Right lung (tissue), 5 donors: ENCODE data around the gene CACNB4. TPM values are rescaled to one million over a fixed set of nuclear protein-coding genes. Genes with fewer than 3 reads are reported as not detected.
"Not testable (repeated sequence)": the region's sequence is repeated elsewhere in the genome, so short reads cannot be mapped to it uniquely, and the experiment has no call there.

Experiments used
- DNase-seq, 2 donors: peaks; one replicate each; pipeline ENCODE4 v3.0.0-alpha.2; 2013
- polyA plus RNA-seq, 5 donors: library from polyadenylated mRNA; unstranded; fragments of 120-200 nt; gene quantifications; one replicate each; pipeline versions ENCODE4 v1.2.1 to v1.2.3, GENCODE V29; 2013; ENCODE audit warnings: inconsistent platforms in 1 of 5, low replicate concordance in 1 of 5; ENCODE audit not compliant: insufficient read length in 5 of 5, insufficient read depth in 1 of 5

CACNB4 gene
- polyA plus RNA-seq, 5 donors, result 4.2 to 12.8 (median 9.3) TPM

- DNase-seq, result no peak
These were observed 43.3 kb downstream of the CACNB4 start for GRCh38 chr2:152055366-152056108.

- DNase-seq, result no peak
These were observed 44.3 kb downstream of the CACNB4 start for GRCh38 chr2:152054593-152054992.

- DNase-seq, result no peak
These were observed 47.4 kb downstream of the CACNB4 start for GRCh38 chr2:152051436-152051835.

DNA sequence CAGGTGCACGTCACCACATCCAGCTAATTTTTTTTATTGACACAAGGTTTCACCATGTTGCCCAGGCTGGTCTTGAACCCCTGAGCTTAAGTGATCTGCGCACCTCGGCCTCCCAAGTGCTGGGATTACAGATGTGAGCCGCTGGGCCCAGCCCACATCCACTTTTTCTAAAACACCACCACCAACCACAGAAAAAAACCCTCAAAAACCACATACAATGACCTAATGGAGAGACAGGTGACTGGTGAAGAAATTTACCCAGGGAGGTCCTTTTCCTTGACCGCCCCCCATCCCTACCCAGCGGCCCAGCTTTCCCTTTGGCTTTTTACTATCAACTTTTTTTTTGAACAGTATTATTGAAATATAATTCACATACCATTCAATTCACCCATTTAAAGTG, 47.9 kb downstream of the CACNB4 start:
- no peak for DNase-seq

DNA sequence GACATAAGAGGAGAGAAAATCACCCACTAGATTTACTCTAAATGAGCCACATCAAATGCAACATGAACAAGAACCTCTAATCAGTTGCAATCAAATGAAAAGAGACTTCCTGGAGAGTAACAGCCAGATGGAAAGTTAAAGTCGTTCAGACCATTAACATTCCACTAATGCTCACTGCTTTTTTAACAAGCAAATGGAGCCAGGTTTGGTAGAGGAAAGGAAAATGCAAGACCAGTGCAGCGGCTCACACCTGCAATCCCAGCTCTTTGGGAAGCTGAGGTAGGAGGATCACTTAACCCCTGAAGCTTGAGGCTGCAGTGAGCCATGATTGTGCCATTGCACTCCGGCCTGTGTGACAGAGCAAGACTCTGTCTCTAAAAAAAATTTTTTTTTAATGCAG, 48.5 kb downstream of the CACNB4 start:
- no peak for DNase-seq

DNA sequence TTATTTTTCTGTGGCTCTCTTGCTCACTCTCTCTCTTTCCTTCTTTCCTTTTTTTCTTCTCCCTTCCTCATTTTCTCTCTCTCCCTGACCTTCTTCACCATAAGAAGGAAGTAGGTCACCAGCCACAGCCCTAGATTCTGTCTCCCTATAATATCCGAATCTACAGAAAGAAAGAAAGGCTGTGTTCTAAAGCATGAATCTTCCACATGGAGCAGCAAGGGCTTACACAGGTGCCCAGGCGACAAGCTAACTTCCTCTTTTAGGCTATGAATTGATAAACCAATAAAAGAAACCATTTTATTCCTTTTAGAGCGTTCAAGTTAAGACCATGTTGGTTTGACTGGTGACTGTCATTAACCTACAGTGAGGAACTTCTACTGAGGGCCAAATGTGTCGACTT, 49.3 kb downstream of the CACNB4 start:
- no peak for DNase-seq

GRCh38 chr2:152047824-152048471, 50.9 kb downstream of the CACNB4 start:
- DNase-seq, result no peak

DNA sequence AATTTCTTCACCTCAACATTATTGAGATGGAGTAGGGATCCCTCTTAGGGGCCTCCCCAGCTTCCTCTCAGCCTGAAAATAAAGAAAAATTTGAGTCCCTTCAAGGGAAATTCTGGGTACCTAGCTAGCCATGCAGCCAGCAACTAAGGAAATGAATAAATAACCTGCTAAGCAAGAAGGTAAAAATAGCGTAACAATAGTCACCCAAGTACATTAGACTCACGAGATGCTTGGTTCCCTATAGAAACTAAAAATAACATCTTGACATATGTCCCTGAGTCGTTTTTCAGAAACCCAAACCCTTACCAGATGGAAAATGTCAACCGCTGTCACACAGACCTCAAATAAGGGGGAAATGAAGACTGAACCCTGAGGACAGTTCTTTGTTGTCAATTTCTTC, 51.9 kb downstream of the CACNB4 start:
- no peak for DNase-seq

DNA sequence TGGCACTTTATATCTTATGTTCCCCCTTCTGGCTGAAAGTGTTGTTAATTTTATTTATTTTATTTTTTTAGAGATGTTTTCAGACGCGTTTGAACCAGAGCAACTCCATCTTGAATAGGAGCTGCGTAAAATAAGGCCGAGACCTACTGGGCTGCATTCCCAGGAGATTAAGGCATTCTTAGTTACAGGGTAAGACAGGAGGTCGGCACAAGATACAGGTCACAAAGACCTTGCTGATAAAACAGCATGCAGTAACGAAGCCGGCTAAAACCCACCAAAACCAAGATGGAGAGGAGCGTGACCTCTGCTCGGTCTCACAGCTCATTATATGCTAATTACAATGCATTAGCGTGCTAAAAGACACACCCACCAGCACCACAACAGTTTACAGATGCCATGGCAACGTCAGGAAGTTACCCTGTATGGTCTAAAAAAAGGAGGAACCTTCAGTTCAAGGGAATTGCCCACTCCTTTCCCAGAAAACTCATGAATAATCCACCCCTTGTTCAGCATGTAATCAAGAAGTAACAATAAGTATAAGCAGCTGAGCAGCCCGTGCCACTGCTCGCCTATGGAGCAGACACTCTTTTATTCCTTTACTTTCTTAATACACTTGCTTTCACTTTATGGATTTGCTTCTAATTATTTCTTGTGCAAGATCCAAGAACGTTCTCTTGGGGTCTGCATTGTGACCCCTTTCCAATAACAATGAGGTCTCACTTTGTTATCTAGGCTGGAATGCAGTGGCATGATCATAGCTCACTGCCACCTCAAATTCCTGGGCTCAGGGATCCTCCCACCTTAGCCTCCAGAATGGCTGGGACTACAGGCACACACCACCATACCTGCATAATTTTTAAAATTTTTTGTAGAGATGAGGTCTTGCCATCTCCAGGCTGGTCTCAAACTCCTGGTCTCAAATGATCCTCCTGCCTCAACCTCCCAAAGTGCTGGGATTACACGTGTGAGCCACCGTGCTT, 55.9 kb downstream of the CACNB4 start:
- no peak for DNase-seq

DNA sequence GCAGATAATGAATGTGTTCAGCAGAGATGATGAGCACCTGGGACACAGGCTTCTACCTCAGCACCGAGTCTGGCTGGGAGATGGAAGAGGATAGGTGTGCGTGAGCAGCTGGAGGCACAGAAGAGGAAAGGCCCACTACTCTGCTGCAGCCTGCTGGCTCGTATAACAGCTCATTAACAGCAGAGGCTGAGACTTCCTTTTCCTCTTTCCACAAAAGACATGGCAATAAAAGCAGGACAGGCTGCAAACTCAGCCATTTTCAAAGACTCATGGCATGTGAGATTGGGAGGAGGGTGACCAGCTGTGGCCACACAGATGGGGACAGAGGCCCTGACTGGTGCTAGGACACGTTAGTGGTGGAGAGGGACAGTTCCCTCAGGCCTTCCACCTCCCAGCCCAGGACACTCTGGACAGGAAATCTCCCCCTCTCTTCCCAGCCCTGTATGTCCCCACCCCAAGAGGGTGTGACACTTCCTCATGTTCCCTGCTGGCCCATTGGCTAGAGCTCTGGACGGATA, 60.3 kb downstream of the CACNB4 start:
- DNase-seq, result peak; percentile 40 to 42

GRCh38 chr2:152037743-152038435, 61.0 kb downstream of the CACNB4 start:
- DNase-seq, result peak; percentile 60 to 68

DNA sequence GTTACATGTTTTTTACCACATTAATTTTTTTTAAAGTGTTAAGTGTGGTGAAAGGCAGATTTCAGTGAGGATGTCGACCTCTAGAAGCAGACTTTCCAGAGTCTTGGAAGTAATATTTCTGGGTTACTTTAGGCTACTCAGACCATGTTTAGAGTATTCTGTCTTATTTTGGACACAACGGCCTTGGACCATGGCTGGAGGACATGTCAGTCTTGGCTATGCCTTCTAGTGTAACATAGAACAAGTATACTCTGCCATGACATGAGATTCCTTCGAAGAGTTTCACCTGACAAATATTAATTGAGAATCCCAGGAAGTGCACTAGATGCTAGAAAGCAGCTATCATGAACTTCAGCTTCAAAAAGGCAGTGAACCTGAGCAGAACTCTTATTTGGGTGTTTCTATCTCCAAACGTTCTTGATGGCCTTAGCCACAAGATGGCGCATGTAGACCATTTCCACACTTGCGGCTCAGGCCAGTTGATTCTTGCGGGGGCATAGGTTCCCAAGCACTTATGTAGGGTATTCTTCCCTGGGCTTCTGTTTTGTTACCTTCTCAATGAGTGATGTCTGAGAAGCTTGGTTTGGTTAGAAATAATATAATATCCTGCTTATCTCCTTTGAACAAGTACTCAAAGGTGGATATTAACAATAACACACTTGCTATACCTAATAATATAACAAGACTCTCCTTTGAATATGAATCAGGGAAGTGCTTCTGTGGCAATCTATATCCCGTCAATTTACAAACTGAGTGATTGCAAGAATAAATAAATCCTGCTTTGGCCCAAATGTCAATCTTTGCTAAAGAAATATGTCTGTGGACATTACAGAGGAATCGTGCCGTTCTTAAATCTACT, 62.0 kb downstream of the CACNB4 start:
- peak; percentile 62 to 77 for DNase-seq

GRCh38 chr2:152034257-152034801, 64.5 kb downstream of the CACNB4 start:
- no peak for DNase-seq

DNA sequence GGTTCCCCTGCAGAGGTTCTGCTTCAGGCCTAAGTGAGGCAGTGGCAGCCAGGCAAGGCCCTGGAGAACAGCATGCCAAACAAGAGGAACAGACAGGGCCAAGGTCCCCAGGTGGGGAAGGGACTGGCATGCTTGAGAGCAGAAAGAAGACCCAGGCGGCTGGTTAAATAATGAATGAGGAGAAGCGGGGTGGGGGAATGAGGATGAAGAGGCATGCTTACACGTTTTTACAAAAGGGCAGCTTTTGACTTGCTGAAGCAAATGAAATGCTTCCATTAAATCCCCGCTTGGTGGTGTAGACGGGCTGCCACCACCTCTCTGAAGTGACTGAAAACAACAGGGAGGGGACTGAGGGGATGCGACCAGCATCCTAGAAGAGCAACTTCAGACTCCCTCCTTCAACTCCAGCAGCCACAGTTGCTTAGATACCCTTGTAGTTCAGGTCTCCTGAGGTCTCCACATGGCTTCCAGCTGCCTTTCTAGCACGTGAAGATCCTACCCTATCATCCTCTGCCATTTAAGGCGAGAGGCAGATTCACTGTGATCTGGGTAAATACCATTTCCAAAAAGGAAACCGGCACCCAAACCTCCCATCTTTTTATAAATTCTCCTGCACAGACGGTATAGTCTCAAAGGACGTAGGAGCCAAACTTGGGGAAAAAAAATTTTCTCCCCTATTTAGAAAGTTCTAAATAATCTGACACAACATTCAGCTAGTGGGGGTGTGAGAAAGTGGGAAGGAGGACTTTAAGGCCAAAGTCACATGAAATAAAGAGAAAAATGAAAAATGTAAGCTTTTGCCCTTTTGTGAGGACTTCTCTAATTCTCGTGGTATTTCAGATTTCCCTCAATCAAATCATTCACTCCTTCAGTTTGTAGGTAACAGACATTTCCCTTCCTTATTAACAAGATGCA, 65.6 kb downstream of the CACNB4 start:
- no peak for DNase-seq

- no peak for DNase-seq
These were observed 67.0 kb downstream of the CACNB4 start for GRCh38 chr2:152031747-152032306.

- DNase-seq, result not testable (repeated sequence)
These were observed 68.1 kb downstream of the CACNB4 start for GRCh38 chr2:152030596-152031328.

GRCh38 chr2:152028182-152028862, 70.5 kb downstream of the CACNB4 start:
- no peak for DNase-seq
